Naive thymus-derived CD8-positive, alpha-beta T cell (primary cell): ENCODE data around the gene SLC25A1. TPM values are rescaled to one million over a fixed set of nuclear protein-coding genes. Genes with fewer than 3 reads are reported as not detected.
A peak's percentile ranks its signal among the peaks of the same experiment; 100 is the strongest.

Source experiments
- ATAC-seq, 2 donors: fragments of 150-1000 bp; cut with Tn5 transposase in 1 of 2; sonication (Bioruptor Pico), chemical (Tn5 transposase) in 1 of 2; 1 replicate in 1 of 2; 2 replicates in 1 of 2; pipeline ENCODE4 v1.10.0; 2021; ENCODE audit warnings: mild to moderate bottlenecking in 2 of 2, moderate library complexity in 2 of 2
- POLR2A ChIA-PET: fragments of 350-600 bp; sonication (Branson Sonifier 250); formaldehyde crosslinking; loops from one replicate; lab custom pipeline; 2021; ENCODE audit warnings: antibody characterized with exemption; lab: Charles Lee
- DNase-seq, 10 donors: peaks; one replicate each; pipeline versions ENCODE4 v3.0.0 to v3.0.0-alpha.2; 2020 to 2022
- H3K27ac Mint-ChIP-seq, 10 donors: one replicate each; pipeline ENCODE4 v1.8.0; 2020 to 2022; ENCODE audit warnings: mild to moderate bottlenecking in 10 of 10, mixed read lengths in 10 of 10, moderate library complexity in 4 of 10, inconsistent platforms in 1 of 10
- H3K27me3 Mint-ChIP-seq, 5 donors: one replicate each; pipeline ENCODE4 v1.8.0; 2021 to 2022; ENCODE audit warnings: mixed read lengths in 5 of 5
- H3K36me3 Mint-ChIP-seq, 3 donors: one replicate each; pipeline ENCODE4 v1.8.0; 2020 to 2022; ENCODE audit warnings: mixed read lengths in 3 of 3, mild to moderate bottlenecking in 2 of 3, inconsistent platforms in 1 of 3
- H3K4me1 Mint-ChIP-seq, 4 donors: one replicate each; pipeline ENCODE4 v1.8.0; 2021 to 2022; ENCODE audit warnings: mixed read lengths in 4 of 4
- H3K4me3 Mint-ChIP-seq, 10 donors: one replicate each; pipeline ENCODE4 v1.8.0; 2020 to 2022; ENCODE audit warnings: mild to moderate bottlenecking in 10 of 10, mixed read lengths in 10 of 10, moderate library complexity in 6 of 10, inconsistent platforms in 1 of 10
- H3K9me3 Mint-ChIP-seq, 9 donors: one replicate each; pipeline ENCODE4 v1.8.0; 2020 to 2022; ENCODE audit warnings: mixed read lengths in 9 of 9, mild to moderate bottlenecking in 3 of 9, inconsistent platforms in 1 of 9, moderate library complexity in 1 of 9
- polyA plus RNA-seq, 3 donors: library from polyadenylated mRNA; unstranded; fragments of 300-500 nt; fragmentation: Illumina TruSeq; gene quantifications; one replicate each; pipeline ENCODE4 v1.2.3, GENCODE V29; 2021
- total RNA-seq, 8 experiments: library from RNA in 2 of 8; stranded (reverse) in 2 of 8; gene quantifications; one replicate each; pipeline ENCODE4 v1.2.3 and lab custom pipeline; 2021 to 2026

Gene SLC25A1
- total and polyA plus RNA-seq, 5 experiments from 2014 or later: 32.1 to 57.5 (median 36.3) TPM

DNA sequence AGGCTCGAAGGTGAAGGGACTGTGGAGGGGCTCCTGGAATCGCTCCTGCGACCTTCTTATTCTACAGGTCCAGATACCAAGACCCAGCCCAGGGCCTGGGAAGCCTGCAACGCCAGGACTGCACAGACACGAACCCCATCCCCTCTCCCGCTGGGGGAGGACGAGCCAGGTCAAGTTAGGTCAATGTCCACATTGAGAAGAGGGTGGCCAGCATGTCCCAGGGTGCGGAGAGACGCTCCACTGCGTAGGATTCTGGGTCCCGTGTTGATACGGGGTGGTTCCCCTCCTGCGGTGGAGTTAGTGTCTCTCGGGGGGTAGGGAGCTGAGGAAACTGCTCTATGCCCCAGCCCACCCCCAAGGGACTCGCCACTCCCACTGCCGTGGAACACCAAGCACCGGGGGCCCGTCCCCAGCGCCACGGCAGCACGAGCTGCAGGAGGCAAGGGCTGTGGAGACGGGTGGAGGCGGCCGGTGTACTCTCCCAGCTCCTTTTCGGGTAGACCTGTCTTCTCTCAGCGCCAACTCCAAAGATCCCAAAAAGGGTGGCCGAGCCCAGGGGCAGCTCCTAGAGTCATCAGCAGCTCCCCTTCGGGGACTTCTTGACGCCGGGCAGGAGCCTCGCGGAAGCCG, 30.0 kb downstream of the SLC25A1 start:
- Mint-ChIP-seq H3K36me3 (peaks cover 0 to 12% (median 6%) of the 10 kb centered on the region in 3 donors), H3K4me3 (peak overlapping the region in 4 of 10 donors; percentile 22 to 58 (median 35)), H3K27ac (no peak overlapping the region), H3K9me3 (peaks cover 0 to 10% (median 0%) of the 10 kb centered on the region in 9 donors), H3K4me1 (peaks cover 17 to 30% (median 22%) of the 10 kb centered on the region in 4 donors), H3K27me3 (peaks cover 18 to 43% (median 29%) of the 10 kb centered on the region in 5 donors)
- POLR2A ChIA-PET: interaction anchor here (0.7 kb wide), 1 partner anchor 15 kb away, joined by 3 read pairs; no protein-coding TSS in a partner anchor
- ATAC-seq: no peak
- DNase-seq: no peak

DNA sequence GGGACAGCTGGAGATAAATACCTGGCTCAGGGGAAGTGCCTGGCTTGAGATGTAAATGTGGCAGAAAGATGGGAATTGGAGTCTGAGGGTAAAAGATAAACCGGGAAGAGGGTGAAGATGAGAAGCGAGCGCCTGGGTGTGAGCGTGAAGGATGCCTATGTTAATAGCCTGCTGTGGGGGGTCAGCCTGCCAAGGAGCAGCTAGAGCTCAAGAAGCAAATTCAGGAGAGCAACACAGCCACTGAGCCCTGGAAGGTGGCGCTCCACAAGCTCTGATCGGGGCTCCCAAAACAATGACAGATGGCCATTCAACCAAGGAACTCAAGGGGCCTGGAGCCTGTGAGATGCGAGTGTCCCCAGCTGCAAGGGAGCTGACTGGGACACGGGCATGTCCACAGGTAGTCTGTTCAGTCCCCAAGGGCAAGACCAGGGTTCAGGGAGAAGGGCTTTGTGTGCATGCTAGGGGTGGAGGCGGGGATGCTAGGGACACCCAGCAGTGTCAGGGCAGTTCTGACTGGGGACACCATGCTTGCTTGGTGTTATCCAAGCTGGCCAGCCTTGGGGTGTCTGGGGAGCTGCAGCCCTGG, 31.2 kb downstream of the SLC25A1 start:
- Mint-ChIP-seq H3K4me1 (peaks cover 19 to 34% (median 30%) of the 10 kb centered on the region in 4 donors), H3K4me3 (peak overlapping the region in 2 of 10 donors; percentile 10 to 19), H3K27me3 (peaks cover 12 to 36% (median 18%) of the 10 kb centered on the region in 5 donors), H3K9me3 (peaks cover 0 to 10% (median 0%) of the 10 kb centered on the region in 9 donors), H3K27ac (peak overlapping the region in 1 of 10 donors; percentile 6), H3K36me3 (peaks cover 0 to 17% (median 6%) of the 10 kb centered on the region in 3 donors)
- DNase-seq (no peak), ATAC-seq (no peak)
- POLR2A ChIA-PET: no interaction called here

- ATAC-seq: no peak
- Mint-ChIP-seq H3K9me3 (peaks cover 0 to 2% (median 0%) of the 10 kb centered on the region in 9 donors), H3K27ac (no peak overlapping the region), H3K4me1 (peaks cover 15 to 37% (median 29%) of the 10 kb centered on the region in 4 donors), H3K4me3 (peak overlapping the region in 1 of 10 donors; percentile 19), H3K36me3 (peaks cover 0 to 20% (median 2%) of the 10 kb centered on the region in 3 donors), H3K27me3 (peaks cover 6 to 27% (median 9%) of the 10 kb centered on the region in 5 donors)
- POLR2A ChIA-PET: no interaction called here
- no peak for DNase-seq
Measured at GRCh38 chr22:19146215-19146968, 32.1 kb downstream of the SLC25A1 start.

DNA sequence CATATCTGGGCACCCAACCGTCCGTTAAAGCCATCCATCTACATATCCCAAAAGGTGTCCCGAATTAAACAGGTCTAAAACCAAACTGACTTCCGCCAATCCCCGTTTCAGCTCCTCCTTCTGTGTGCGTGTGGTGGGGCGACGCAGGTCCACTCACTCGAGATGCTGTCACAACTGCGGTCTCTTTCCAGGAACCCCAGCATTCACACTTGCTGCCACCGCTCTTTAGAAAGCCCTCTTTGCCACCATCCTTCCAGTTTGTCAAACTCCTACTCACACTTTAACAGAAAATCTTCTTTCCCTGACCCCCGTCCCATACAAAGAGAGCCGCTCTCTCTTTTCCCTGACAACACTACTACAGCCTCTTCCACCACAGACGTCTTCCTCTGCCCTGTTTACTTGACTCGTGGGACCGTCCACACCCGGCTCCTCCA, 34.6 kb downstream of the SLC25A1 start:
- Mint-ChIP-seq H3K4me3 (peak overlapping the region; percentile 96 to 100 (median 99)), H3K27me3 (peaks cover 0 to 15% (median 0%) of the 10 kb centered on the region in 5 donors), H3K9me3 (peaks cover 0 to 2% (median 0%) of the 10 kb centered on the region in 9 donors), H3K36me3 (peaks cover 0 to 35% (median 3%) of the 10 kb centered on the region in 3 donors), H3K27ac (peak overlapping the region; percentile 92 to 99 (median 98)), H3K4me1 (peaks cover 14 to 36% (median 23%) of the 10 kb centered on the region in 4 donors)
- POLR2A ChIA-PET: interaction anchor here (0.9 to 2.0 kb wide), 14 partner anchors 10 to 973 kb away, joined by 3 to 18 read pairs (median 4); partner anchors contain the start of genes C22orf39, CDC45, DGCR2 and SLC25A1
- peak; percentile 15 to 27 for ATAC-seq
- DNase-seq: peak in 4 of 10 donors; percentile 26 to 49 (median 36)

- Mint-ChIP-seq H3K4me3 (peak overlapping the region; percentile 96 to 100 (median 99)), H3K36me3 (peaks cover 0 to 39% (median 3%) of the 10 kb centered on the region in 3 donors), H3K27ac (peak overlapping the region in 5 of 10 donors; percentile 32 to 99 (median 97)), H3K9me3 (peaks cover 0 to 2% (median 0%) of the 10 kb centered on the region in 9 donors), H3K4me1 (peaks cover 14 to 36% (median 23%) of the 10 kb centered on the region in 4 donors), H3K27me3 (peaks cover 0 to 14% (median 0%) of the 10 kb centered on the region in 5 donors)
- ATAC-seq (no peak), DNase-seq (no peak)
- POLR2A ChIA-PET: interaction anchor here (0.9 to 2.0 kb wide), 6 partner anchors 9 to 304 kb away, joined by 3 to 18 read pairs (median 7); partner anchors contain the start of genes C22orf39, DGCR2 and SLC25A1
Measured at GRCh38 chr22:19143212-19143611, 35.3 kb downstream of the SLC25A1 start.

- H3K27ac Mint-ChIP-seq: no peak overlapping the region
- H3K27me3 Mint-ChIP-seq: peaks cover 0 to 14% (median 0%) of the 10 kb centered on the region in 5 donors
- DNase-seq (no peak), ATAC-seq (no peak)
- H3K4me1 Mint-ChIP-seq: peaks cover 14 to 38% (median 23%) of the 10 kb centered on the region in 4 donors
- H3K4me3 Mint-ChIP-seq: peak overlapping the region in 8 of 10 donors; percentile 19 to 98 (median 38)
- peaks cover 0 to 40% (median 5%) of the 10 kb centered on the region in 3 donors for H3K36me3 Mint-ChIP-seq
- H3K9me3 Mint-ChIP-seq: peaks cover 0 to under 1% (median 0%) of the 10 kb centered on the region in 9 donors
- POLR2A ChIA-PET: interaction anchor here (0.9 kb wide), 1 partner anchor 19 kb away, joined by 4 read pairs; no protein-coding TSS in a partner anchor
Measured at GRCh38 chr22:19142394-19142793, 36.1 kb downstream of the SLC25A1 start.

DNA sequence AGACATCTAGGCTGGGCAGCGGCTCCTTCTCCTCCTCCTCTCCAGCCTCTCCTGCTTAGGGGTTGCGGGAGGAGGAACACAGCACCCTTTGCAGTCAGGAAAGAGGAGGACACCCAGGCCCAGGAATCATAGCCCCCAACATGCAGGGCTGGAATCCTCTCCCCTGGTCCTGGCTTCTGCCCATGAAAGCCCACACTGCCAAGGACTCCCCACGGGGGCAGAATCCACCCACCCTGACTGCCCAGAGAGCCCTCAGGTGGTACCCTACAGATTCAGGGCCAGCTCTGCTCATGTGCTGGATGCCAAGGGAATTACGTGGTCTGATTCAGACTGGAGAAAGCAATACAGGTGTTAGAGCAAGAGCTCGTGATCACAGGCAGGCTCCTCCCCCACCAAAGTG, 38.6 kb downstream of the SLC25A1 start:
- no peak for ATAC-seq
- Mint-ChIP-seq H3K27ac (peak overlapping the region in 1 of 10 donors; percentile 43), H3K9me3 (no peaks in the 10 kb centered on the region), H3K36me3 (peaks cover 0 to 60% (median 8%) of the 10 kb centered on the region in 3 donors), H3K4me1 (peaks cover 18 to 38% (median 24%) of the 10 kb centered on the region in 4 donors), H3K4me3 (no peak overlapping the region), H3K27me3 (no peaks in the 10 kb centered on the region)
- DNase-seq: no peak
- POLR2A ChIA-PET: no interaction called here

DNA sequence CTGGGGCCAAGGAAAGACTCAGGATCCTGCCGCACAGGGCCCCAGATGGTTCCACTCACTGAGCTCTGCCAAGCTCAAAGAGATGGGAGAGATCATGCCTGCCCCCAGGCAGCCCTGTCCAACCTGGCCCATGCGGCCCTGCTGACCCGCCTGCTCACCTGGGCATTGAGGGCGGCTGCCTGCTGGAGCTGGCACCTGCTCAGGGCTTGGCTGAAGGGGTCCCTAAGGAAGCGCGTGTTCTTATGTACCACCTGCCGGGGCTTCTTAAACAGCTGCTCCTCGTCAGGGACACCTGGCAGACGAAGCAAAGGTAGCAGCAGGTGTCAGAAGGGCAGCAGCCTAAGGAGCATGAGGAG, 39.6 kb downstream of the SLC25A1 start:
- no peaks in the 10 kb centered on the region for H3K9me3 Mint-ChIP-seq
- no peak overlapping the region for H3K27ac Mint-ChIP-seq
- peaks cover 0 to 67% (median 8%) of the 10 kb centered on the region in 3 donors for H3K36me3 Mint-ChIP-seq
- H3K4me3 Mint-ChIP-seq: no peak overlapping the region
- H3K27me3 Mint-ChIP-seq: no peaks in the 10 kb centered on the region
- no peak for DNase-seq
- POLR2A ChIA-PET: interaction anchor here (1.3 kb wide), 1 partner anchor 17 kb away, joined by 4 read pairs; the partner anchor contains the start of gene DGCR2
- peaks cover 9 to 29% (median 16%) of the 10 kb centered on the region in 4 donors for H3K4me1 Mint-ChIP-seq
- ATAC-seq: no peak

DNA sequence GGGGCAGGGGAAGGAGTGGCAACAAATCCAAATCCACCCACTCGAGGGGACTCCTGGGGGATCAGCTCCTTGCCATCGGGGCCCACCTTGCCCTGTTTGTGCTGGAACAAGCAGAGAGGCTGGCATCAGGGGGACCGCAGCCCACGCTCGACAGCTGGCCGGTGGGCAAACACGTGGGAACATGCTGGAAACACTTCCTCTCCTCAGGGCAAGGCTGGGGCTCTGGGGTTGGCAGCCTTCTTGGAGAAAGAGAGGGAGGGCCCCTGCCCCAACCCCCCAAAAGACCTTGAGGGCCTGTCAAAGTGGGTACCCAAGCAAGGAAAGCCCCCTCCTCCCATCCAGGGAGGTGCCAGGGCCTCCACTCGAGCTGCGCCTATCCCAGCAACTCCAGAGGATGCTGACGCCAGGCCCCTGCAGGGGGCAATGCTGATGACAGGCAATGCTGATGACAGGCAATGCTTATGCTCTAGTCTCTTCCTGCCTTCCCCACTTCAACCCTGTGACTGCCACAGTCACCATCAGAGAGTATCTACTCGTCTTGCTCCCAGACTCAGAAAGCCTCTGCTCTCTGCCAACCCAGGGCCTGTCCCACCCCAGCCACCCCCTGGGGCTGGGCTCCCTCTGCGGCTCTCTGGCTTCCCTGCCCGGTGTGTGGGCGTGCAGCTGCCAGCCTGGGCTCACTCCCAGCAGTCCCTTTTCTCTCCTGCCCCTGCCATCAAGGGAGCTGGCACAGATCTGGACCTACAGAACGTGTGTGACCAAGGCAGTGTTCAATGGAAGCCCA, 40.1 kb downstream of the SLC25A1 start:
- no peak for ATAC-seq
- Mint-ChIP-seq H3K4me1 (peaks cover 3 to 25% (median 12%) of the 10 kb centered on the region in 4 donors), H3K27ac (no peak overlapping the region), H3K9me3 (no peaks in the 10 kb centered on the region), H3K4me3 (no peak overlapping the region), H3K36me3 (peaks cover 0 to 71% (median 8%) of the 10 kb centered on the region in 3 donors), H3K27me3 (no peaks in the 10 kb centered on the region)
- DNase-seq: no peak
- POLR2A ChIA-PET: interaction anchor here (1.3 kb wide), 1 partner anchor 16 kb away, joined by 4 read pairs; the partner anchor contains the start of gene DGCR2

DNA sequence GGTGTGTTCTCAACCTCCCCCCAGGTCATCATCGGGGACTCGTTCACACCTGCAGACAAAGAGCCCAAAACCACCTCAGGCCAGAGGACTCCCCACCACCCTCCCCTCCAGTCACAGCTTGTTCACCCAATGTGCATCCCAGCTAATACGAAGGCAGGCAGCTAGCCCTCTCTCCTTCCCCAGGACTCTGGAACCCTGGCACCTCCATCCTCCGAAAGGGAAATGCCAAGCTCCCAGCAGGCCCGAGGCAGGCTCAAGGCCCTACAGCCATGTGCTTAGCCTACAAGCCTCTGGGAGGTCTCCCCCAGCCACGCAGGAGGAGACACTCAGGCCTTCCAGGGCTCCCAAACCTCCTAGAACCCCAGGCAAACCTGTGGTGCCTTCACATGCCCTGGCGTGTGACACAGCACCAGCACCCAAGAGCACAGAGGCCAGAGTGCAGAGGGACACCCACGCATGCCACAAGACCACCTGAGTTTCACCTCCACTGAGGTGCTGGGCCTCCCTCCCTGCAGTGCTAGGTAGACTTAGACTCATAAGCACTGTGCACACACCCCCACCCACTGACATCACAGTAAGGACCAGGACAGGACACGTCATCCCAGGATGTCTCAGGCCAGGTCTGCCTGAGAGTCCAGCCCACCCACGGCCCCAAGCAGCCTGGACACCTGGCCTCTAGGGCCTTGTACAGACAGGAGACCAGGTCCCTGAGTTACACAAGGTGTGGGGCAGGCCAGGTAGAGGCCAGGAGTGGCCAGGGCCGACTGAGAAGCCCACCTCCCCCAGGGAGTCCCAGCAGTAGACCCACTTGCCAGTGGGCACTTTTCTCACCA, 40.9 kb downstream of the SLC25A1 start:
- Mint-ChIP-seq H3K4me3 (no peak overlapping the region), H3K4me1 (peaks cover 0 to 18% (median 8%) of the 10 kb centered on the region in 4 donors), H3K9me3 (no peaks in the 10 kb centered on the region), H3K36me3 (peaks cover 0 to 77% (median 8%) of the 10 kb centered on the region in 3 donors), H3K27me3 (no peaks in the 10 kb centered on the region), H3K27ac (peak overlapping the region in 4 of 10 donors; percentile 28 to 59 (median 48))
- ATAC-seq (no peak), DNase-seq (no peak)
- POLR2A ChIA-PET: interaction anchor here (1.3 kb wide), 1 partner anchor 15 kb away, joined by 4 read pairs; the partner anchor contains the start of gene DGCR2
